Measurements from ENCODE around the gene MCRIP1. TPM values are rescaled to one million over a fixed set of nuclear protein-coding genes. Genes with fewer than 3 reads are reported as not detected.

MCRIP1 gene
- total RNA-seq, 1 donor from 2014 or later: 109 TPM

DNA sequence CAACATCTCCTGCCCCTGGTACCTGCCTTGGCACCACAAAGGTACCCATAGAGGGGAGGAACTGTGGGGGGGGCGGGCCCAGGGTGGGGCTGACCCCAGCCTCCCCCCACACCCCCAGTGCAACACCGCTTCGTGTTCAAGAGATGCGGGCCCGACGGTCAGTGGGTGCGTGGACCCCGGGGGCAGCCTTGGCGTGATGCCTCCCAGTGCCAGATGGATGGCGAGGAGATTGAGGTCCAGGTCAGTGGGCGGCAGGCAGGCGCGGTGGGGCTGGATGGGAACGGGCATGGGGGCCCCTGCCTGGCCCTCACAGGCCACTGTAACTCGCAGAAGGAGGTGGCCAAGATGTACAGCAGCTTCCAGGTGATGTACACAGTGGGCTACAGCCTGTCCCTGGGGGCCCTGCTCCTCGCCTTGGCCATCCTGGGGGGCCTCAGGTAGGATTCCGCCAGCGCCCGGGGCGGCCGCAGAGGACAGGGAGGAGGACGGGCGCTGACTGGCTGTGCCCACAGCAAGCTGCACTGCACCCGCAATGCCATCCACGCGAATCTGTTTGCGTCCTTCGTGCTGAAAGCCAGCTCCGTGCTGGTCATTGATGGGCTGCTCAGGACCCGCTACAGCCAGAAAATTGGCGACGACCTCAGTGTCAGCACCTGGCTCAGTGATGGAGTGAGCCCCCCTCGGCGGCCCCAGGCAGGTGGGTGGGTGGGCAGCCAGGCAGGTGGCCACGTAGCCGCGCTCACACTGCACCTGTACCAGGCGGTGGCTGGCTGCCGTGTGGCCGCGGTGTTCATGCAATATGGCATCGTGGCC, 22.0 kb downstream of the MCRIP1 start:
- DNase-seq (ENCODE audit: missing footprints): no peak

DNA sequence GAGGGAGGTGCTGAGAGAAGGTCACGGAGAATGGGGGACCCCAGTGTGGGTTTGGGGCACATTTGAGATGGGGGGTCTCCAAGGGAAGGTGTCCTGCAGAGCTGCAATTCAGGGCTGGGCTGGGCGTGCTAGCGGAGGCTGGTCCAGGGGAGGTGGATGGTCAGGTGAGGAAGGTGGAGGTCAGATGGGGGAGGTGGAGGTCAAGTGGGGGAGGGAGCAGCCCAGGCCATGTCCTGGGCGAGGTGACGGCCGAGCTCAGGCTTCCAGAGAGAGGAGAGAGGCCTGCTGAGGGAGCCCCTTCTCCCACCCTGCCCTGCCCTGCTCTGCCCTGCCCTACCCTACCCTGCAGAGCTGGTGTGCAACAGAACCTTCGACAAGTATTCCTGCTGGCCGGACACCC, 22.6 kb downstream of the MCRIP1 start:
- no peak for DNase-seq (ENCODE audit: missing footprints)
- intact Hi-C loops (cut with DNase I): no loop called here
- no peak for ATAC-seq

More for the DNA sequence above, 22.0 kb downstream of the MCRIP1 start:
- no peak for ATAC-seq
- intact Hi-C loops (cut with DNase I): no loop called here

DNA sequence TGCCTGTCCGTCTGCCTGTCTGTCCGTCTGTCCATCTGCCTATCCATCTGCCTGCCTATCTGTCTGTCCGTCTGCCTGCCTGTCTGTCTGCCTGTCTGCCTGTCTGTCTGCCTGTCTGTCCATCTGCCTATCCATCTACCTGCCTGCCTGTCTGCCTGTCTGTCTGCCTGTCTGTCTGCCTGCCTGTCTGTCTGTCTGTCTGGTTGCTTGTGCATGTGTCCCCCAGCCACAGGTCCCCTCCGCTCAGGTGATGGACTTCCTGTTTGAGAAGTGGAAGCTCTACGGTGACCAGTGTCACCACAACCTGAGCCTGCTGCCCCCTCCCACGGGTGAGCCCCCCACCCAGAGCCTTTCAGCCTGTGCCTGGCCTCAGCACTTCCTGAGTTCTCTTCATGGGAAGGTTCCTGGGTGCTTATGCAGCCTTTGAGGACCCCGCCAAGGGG, 23.5 kb downstream of the MCRIP1 start:
- intact Hi-C loops (cut with DNase I): no loop called here
- ATAC-seq (no peak), DNase-seq (ENCODE audit: missing footprints) (no peak)

DNA sequence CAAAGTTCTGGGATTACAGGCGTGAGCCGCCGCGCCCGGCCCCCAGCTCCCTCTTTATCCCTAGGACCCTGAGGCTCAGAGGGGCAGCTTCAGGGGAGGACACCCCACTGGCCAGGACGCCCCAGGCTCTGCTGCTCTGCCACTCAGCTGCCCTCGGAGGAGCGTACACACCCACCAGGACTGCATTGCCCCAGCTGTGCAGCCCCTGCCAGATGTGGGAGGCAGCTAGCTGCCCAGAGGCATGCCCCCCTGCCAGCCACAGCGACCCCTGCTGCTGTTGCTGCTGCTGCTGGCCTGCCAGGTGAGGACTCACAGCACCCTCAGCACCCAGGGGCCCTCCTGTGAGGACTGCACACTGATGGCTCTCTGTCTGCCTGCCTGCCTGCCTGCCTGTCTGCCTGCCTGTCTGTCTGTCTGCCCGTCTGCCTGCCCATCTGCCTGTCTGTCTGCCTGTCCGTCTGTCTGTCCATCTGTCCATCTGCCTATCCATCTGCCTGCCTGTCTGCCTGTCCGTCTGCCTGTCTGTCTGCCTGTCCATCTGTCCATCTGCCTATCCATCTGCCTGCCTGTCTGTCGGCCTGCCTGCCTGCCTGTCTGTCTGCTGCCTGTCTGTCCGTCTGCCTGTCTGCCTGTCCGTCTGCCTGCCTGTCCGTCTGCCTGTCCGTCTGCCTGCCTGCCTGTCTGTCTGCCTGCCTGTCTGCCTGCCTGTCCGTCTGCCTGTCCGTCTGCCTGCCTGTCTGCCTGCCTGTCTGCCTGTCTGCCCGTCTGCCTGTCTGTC, 24.1 kb downstream of the MCRIP1 start:
- DNase-seq (ENCODE audit: missing footprints) (no peak), ATAC-seq (no peak)
- intact Hi-C loops (cut with DNase I): no loop called here

DNA sequence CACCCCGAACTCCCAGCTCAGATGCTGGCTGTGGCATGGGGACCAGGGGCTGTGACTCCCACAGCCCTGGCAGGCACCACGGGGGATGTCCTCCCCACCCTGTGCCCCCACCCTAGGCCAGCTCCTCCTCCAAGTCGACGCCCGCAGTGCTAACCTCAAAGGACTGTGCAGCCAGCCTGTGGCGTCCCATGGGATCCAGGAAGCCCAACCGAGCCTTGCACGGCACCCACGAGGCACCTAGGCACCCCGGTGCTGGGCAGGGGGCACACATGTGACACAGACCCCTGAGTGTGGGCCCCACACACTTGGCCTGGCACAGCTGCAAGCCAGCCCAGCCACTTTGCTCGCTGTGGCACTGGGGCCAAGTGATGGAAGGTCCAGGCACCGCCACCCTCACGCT, 25.3 kb downstream of the MCRIP1 start:
- DNase-seq (ENCODE audit: missing footprints): no peak
- intact Hi-C loops (cut with DNase I): no loop called here

DNA sequence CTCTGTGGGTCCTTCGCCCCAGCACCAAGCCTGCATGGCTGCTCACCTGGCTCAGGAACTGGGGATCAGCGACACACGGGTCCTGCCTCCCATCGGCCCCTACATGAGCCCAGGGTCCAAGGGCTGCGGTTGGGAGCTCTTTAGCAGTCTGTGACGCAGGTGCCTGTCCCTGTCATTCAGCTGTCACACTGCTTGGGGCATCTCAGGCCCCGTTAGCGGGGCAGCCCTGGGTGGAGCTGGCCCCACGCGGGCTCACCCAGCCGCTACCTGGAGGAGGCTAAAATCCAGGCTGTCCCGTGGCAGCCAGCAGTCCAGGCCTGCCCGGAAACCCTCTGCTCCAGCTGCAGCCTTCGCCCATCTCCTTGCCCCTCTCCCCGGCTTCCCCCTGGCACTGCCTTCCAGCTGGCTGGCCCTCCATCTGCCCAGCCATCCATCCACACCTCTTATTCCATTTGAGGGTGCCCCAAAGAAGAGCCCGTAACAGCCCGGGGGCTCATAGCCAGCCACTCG, 25.8 kb downstream of the MCRIP1 start:
- intact Hi-C loops (cut with DNase I): no loop called here
- ATAC-seq (no peak), DNase-seq (ENCODE audit: missing footprints) (no peak)

More for the DNA sequence above, 25.3 kb downstream of the MCRIP1 start:
- ATAC-seq: no peak

DNA sequence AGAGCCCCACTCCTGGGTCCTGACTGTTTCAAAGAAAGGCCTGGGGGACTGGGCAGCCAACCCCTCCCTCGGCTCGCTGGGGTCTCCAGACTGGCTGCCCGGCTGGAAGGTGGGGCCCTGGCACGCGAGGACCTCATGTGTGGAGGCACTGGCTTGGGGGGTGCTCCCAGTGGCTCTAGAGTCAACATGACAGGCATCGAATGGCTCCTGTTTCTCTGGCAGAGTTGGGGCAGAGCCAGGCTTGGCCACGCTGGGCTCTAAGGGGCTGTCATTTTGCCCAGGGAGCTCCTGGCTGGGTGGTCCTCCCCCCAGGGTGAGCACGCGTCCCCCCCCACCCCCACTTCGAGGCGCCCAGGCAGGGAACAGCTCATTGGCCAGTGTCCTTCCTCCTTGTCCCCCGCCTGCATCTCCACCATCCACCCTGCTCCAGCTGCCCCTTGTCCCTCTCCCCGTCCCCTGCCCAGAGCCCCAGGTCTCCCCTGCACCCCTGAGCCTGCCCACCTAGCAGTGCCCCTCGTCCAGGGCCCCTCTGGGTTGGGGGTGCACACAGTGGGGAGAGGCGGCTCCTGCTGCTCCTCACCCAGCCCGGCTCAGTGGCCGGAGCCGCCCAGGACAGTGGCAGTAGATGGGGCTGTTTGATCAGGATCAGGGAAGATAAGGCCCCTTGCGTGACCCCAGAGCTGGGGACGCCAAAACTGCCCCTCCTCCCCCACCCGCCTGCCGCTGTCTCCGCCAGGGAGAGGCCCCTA, 26.5 kb downstream of the MCRIP1 start:
- DNase-seq (ENCODE audit: missing footprints) (no peak), ATAC-seq (no peak)
- intact Hi-C loops (cut with DNase I): no loop called here

DNA sequence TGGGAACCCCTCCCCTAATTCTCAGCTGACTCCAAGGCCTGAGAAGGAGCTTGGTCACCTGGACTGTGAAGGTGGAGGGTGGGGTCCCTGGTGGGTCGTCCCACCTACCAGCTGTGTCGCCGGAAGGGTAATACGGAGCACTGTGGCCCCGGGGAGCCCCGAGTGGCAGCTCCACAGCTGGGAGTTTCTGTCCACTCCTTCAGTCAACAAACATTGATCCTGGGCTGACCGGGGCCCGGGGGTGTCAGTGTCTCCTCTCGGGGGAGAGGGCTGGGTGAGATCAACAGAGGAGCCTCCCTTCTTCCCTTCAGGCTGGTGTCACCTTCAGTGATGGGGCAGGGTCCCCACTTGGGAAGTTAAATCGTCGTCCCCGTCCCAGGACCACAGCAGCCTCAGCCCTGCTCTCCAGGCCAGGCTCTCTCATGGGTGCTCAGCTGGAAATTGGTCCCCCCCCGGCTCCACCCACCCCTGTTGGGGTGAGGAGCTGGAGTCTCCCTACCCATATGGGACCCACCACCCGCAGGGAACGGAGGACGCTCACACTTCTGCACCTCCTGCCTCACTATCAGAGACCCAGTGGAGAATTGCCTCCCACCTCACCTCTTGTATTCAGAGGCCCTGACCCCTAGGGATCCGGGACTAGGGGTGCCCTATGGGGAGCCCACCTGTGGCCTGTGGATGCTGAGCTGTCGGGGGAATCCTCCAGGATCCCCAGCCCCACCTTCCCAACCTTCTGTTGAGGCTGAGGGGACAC, 27.2 kb downstream of the MCRIP1 start:
- intact Hi-C loops (cut with DNase I): no loop called here
- DNase-seq (ENCODE audit: missing footprints) (no peak), ATAC-seq (no peak)

DNA sequence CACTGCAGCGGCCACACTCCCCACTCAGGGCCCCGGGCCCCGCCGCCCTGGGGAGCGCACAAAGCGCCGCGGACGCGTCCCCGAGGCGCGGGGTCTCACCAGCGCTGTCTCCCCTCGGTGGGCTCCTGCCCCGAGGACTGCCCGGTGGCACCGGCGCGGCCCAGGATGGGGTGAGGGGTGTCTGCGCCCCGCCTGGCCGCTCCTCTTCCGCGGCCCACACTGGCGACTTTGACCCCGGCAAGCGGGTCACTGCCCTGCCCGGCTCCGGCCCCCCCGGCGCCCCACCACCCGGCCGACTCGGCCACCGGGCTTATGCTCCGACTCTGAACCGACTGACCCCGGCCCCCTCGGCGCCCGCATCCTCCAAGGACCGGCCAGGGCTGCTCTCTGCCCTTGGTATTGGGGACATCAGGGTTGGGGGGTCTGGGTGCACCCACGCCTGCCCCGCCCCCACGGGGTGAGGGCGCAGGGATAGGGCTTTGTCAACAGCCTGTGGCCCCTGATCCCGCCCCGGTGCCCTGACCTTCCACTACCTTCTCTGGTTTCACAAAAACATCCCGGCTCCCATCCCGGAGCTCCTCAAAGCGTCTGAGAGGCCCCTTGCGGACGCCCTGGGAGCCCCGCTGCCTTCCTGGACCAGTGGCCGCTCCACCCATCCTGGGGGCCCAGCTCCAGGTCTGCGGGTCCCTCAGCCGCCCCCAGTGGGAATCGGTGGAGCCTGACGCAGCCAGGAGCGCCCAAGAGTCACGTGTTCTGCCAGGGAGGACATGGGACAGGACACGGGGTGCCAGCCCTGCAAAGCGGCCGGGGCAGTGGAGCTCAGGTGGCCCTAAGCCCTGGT, 28.3 kb downstream of the MCRIP1 start:
- intact Hi-C loops (cut with DNase I): no loop called here
- ATAC-seq (no peak), DNase-seq (ENCODE audit: missing footprints) (no peak)

DNA sequence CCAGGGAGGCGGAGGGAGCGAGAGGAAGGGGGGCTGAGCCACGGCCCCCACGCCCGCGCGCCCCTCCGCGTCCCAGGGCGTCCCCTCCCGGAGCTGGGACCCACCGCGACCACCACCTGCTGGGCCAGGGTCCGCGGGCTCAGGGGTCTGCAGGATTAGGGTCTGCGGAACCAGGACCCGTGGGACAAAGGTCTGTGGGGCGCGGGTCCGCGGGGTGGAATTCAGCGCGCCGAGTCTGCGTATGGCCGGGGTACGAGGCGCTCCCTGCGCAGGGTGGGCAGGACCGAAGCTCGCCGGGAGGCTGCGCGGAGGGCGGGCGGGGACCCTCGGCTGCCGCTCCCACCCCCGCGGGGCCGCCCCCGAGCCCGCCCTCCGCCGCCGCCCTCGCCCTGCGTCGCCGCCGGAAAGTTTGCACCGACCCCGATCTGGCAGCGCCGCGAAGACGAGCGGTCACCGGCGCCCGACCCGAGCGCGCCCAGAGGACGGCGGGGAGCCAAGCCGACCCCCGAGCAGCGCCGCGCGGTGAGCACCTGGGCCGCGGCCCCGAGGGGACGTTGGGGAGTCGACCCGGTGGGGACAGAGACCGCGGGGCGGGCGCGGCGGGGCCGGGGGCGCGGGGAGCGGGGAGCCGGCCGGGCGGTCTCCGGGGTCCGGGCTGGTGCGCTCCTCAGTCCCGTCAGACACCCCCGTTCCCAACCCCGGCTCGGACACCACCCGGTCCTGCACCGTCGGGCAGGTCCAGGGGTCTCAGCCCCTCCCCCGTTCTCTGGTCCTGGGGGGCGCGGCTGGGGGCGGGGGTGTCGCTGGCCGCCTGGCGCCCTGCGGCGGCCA, 29.1 kb downstream of the MCRIP1 start, which contains the start of gene GCGR:
Gene GCGR (plus strand): TSS at position 423 of the 831 bp plus-strand sequence. CDS start 4,869 bp downstream, outside the sequence.
- intact Hi-C loops (cut with DNase I): no loop called here
- DNase-seq (ENCODE audit: missing footprints) (no peak), ATAC-seq (no peak)

DNA sequence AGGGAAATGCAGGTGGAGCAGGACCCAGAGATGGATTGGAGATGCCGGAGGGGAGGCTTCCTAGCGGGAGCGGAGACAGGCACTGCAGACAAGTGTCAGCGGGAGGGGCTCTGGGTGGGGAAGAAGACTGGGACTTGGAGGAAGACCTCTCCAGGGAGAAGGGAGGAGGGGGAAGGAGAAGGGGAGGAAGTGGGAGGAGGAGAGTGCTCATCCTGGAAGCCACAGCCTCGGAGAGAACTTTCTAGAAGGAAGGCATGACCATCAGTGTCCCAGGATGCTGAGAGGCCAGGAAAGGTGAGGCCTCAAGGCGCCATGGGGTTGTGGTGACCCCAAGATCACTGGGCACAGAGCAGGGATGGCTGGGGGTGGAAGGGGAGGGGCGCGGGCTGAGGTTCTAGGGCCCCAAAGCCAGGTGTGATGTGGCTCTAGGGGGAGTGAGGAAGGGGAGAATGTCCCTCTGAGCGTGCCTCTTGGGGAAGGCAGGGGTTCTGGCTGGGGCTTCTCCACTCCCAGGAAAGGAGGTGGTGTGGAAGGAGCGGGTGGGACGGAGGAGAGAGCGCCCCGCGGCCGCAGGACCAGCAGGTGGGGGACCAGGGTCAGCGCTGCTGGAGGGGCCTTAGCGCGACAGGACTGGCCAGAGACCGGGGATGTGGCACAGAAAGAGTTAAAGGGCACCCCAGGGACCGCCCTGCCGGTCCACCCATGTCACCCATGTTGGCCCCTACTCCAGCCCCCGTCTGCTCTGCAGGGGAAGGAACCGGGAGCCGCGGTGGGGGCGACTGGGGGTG, 30.0 kb downstream of the MCRIP1 start:
- ATAC-seq: no peak
- no peak for DNase-seq (ENCODE audit: missing footprints)
- intact Hi-C loops (cut with DNase I): no loop called here

DNA sequence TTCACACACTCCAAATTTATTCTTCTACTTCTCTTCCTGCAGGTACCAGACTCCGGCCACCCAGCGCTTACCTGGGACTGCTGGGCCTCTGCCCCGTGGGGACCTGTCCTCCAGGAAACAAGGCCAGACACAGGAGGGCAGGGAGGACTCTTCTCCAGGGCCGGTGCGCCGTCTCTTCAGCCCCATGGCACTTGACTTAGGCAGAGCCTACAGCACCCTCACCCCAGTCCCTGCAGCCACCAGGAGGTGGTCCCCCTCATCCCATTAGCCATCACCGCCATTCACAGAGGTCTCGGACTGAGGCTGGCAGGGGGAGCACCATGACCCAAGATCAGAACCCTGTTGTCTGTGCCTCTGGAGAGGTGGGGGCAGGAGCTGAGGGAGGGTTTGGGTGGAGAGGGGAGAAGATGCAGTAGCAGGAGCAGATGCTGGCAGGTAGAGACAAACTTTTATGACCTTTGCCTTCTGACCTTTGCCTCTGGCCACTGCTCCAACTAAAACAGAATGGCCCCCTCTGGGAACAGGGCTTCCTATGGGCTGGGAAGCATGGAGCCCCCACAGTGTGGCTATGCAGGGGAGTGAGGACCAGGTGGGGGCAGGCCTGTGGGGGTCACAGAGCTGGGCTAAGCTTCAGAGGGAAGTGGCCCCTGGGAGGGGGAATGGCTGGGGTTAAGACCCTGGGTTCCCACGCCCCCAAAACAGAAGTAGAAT, 30.9 kb downstream of the MCRIP1 start:
- ATAC-seq (no peak), DNase-seq (ENCODE audit: missing footprints) (no peak)
- intact Hi-C loops (cut with DNase I): no loop called here

DNA sequence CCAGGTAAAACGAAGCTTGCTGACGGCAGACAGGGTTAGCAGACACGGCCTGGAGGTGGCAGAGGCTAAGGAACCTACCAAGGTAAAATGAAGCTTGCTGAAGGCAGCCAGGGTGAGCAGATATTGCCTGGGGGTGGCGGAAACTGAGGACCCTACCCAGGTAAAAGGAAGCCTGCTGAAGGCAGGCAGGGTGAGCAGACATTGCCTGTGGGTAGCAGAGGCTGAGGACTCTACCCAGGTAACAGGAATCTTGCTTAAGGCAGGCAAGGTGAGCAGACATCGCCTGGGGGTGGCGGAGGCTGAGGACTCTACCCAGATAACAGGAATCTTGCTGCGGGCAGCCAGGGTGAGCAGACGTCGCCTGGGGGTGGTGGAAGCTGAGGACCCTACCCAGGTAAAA, 31.8 kb downstream of the MCRIP1 start:
- DNase-seq (ENCODE audit: missing footprints): no peak
- no peak for ATAC-seq
- intact Hi-C loops (cut with DNase I): no loop called here

DNA sequence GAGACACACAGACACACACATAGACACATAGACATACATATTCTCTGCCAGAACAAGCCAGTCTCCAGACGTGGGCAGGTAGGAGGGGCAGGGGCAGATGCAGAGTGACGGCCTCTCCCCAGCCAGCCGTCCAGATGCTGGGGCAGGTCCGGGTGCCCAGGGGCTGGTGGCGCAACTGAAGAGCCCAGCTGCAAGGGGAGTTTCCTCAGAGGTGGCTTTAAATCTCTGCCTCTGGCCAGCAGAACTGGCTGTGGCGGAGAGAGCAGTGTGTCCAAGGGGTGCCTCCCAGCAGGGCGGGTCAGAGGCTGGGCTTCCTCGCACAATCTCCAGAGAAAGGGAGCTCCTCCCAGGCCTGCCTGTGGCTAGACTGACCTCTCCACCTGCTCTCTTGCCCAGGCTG, 38.6 kb downstream of the MCRIP1 start:
- ATAC-seq (peak; percentile 16), DNase-seq (ENCODE audit: missing footprints) (no peak)
- intact Hi-C loops (cut with DNase I): no loop called here

DNA sequence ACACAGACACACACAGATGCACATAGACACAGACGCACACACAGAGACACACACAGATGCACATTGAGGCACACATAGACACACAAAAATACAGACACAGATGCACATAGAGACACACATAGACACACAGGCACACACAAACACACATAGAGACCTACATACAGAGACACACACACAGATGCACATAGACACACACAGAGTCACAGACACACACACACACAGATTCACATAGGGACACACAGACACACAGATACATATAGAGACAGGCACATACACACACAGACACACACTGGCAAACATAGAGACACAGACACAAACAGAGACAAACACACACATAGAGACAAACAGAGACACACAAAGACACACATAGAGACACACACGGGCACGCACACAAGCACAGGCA, 39.0 kb downstream of the MCRIP1 start:
- DNase-seq (ENCODE audit: missing footprints): no peak
- intact Hi-C loops (cut with DNase I): no loop called here
- no peak for ATAC-seq

All from Right ventricle myocardium inferior (tissue), 1 donor.